Cardiac fibroblast (primary cell): ENCODE results near the gene KRTAP5-3.

Experiments used
- DNase-seq, 2 donors: peaks; one replicate each; pipeline versions ENCODE4 v3.0.0 to v3.0.0-alpha.2; 2010; ENCODE audit warnings: low read depth in 2 of 2
- H3K4me3 ChIP-seq, 2 donors: replicated peaks in 1 of 2; 1 replicate in 1 of 2; 2 replicates in 1 of 2; pipeline ENCODE4 v1.5.1; 2011; ENCODE audit warnings: low read depth in 2 of 2, low read length in 2 of 2, mild to moderate bottlenecking in 2 of 2, moderate library complexity in 1 of 2
- CTCF ChIP-seq: IDR thresholded peaks from one replicate; pipeline ENCODE4 v1.5.1; 2011; ENCODE audit warnings: low read depth, mild to moderate bottlenecking, low read length, inconsistent platforms

The KRTAP5-3 gene

GRCh38 chr11:1558775-1559110 is 49.5 kb downstream of the KRTAP5-3 start:
- no peak for DNase-seq
- TF ChIP-seq CTCF = no peak
- H3K4me3 ChIP-seq = no peak overlapping the region

- peak; percentile 57 to 85 for DNase-seq
- no peak for TF ChIP-seq CTCF
These were observed 50.1 kb downstream of the KRTAP5-3 start for GRCh38 chr11:1557904-1558774.

More at GRCh38 chr11:1557904-1558774, 50.1 kb downstream of the KRTAP5-3 start:
- H3K4me3 ChIP-seq = no peak overlapping the region
